ENCODE measurements around the gene CDC42EP3.

CDC42EP3 gene

DNA sequence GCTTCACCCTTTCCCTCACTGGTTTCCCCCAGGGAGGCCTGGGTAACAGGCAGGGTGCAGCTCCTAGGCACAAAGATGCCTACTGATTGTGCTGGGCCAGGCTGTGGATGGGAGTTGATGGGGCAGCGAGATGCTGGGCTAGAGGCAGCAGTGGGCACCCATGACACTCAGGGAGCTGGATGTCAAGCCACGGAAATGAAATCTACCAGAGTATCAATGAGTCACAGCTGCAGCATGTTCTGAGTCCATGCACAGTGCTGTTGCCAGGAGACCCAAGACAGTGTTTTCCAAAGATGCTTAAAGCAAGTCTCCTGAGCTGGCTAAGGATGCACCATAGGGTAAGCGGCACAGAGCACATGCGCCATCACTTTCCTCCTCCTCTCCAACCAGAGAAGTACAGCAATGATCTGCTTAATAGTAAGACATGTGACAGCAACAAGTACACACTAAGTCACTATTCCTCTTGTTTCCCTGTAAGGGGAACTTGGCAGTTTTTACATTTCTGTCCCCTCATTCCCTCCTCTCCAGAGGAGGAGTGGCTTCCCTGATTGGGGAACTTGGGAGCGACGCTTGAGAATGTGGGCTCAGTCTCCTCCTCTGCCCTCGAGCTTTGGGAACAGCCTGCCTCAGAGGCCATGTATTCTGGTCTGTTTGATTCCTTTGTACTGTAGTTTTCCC, 57.2 kb downstream of the CDC42EP3 start:
- no peak for DNase-seq

DNA sequence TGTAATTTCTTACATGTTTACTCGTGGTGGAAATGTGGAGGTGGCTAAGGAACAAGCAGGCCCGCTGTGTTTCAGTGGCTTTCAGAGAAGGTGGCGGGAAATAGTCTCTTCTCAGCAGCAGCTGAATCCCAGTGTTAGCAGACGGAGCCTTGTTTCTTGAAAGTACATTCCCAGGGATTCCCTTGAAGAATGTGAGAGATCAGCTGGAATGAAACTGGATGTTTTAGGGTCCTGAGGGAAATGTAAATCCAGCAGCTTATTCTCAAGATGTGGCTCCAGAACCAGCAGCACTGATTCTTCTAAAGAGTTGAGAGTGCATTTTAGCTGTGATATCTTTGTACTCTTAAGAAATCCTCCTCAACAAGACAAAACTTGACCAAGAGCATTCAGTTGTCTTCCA, 59.1 kb downstream of the CDC42EP3 start:
- no peak for DNase-seq

DNA sequence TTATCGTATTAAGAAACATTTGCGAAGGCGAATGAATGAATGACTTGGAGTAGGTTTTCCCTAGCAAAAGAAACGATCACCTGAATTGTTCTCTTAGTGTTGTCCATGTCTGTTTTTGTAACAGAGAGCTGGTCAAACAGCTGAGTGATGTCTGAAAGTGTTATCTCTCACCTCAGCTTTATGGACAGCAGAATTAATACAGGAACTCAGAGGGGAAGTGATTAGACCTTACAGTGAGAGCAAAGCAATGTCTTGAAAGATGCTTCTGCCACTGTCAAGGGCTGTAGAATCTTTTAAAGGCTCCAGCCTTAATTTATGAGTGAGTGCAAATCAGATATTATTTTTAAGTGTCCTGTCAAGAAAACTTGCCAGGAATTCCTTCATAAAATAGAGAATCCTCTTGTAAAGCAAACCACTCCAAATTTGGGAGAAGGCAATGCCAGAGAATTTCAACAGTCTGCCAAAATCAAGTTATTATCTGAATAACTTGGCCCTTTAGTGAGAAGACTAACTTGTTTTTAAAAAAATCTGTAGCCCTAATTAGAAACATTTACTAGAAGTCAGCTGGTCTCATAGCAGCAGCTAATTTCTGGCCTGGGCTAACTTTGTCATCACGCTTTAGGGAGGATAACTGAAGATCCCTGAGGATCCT, 60.7 kb downstream of the CDC42EP3 start:
- DNase-seq: no peak

DNA sequence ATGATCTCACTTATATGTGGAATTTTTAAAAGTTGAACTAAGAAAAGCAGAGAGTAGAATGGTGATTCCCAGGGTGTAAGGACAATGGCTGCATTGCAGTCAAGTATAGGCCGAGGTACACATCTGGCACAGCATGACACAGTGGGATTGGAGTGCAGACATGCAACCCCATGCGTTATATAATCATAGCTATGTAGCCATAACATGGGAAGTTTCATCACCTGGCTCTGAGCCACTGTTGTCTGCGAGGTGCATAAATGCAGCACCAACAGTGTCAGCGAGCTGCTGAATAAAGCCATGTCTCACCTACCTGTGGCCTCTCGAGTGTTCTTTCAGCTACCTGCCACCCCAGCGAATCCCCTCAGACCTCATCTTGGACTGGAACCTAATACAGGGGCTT, 61.7 kb downstream of the CDC42EP3 start:
- DNase-seq: no peak

DNA sequence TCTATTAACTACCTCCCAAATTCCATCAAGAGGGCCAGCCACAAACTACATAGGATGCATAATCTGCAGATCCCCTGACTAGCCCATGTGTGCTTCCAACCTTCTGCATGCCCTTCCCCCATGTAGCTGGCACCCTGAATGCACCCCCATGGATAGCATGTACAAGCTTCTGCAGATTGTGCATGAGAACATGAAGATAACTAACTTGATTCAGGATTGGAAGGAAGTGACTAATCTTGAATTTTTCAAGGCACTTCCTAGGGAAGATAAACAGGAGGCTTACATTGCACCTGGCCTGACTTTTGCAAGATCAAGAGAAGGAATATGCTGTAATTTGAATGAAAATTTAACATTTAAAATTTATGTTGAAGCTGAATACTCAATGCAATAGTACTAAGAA, 66.7 kb downstream of the CDC42EP3 start:
- no peak for DNase-seq

DNA sequence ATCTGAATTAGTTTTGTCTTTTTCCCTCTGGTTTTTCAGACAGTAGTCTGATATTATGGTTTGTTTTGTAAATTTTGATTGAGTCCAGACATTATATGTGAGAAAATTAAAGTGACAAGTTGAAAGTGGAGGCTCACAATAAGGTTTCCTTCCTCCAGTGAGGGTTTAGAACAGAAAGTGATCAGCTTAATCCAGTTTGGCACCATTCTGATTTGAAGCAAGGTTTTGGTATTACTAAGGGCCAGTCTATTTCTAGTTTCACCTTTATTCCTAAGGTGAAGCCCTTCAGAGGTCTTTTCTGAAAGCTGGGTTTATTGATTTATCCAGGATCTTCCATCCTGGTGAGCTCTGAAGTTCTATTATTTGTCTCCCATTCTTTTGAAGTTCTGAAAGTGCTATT, 68.7 kb downstream of the CDC42EP3 start:
- no peak for DNase-seq

DNA sequence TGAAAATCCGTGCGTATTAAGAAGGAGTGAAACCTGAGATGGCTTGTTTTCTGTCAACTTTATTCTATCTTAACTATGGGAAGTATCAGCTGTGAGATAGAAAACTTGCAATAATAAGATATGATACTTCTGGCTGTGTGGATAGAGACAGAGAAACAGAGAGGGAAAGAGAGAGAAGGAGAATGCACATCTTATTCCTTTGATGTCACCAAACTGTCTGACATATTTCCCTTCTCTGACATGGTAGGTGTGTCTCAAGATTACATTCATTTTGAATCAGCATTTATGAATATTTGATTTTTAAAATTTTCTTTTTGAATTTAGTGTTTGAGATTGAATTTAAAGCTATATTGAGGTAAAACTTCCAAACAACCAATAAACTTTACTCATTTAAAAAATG, 69.4 kb downstream of the CDC42EP3 start:
- no peak for DNase-seq

DNA sequence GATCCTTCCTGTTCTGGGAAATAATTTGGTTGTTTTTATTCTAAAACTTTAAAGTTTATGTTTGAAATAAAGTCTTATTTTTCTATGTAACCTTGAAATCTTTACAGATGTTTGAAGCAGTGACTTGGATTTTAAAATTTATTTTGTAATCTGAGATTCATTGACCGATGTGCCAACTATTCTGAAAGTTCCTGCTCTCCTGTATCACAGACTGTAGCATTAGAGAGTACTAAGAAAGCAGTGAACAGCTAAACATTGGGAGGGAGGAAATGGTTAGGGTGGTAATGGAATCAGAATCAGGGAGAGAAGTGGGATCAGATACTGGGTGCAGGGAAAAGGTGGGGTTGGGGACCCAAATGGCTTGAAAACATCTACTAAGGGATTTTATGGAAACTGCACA, 69.9 kb downstream of the CDC42EP3 start:
- DNase-seq: no peak

DNA sequence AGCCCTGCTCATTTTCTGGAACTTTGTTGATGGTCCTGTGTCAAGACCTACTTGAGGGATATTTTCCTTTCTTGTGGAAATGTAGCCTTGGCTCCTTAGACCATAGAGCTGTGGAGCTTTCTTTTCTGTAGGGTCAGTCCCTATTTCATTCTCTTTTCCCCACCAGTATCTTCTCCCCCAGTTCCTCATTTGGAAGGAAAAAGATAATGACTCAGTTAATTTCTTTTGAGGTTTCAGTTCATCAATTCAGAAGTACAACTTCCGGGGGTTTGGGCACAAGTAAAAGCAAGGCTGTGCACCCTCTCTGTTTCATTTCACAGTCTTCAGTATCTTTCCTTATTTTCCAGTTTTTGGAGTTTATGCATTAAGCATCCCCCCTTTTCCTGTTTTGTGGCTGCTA, 70.7 kb downstream of the CDC42EP3 start:
- no peak for DNase-seq

DNA sequence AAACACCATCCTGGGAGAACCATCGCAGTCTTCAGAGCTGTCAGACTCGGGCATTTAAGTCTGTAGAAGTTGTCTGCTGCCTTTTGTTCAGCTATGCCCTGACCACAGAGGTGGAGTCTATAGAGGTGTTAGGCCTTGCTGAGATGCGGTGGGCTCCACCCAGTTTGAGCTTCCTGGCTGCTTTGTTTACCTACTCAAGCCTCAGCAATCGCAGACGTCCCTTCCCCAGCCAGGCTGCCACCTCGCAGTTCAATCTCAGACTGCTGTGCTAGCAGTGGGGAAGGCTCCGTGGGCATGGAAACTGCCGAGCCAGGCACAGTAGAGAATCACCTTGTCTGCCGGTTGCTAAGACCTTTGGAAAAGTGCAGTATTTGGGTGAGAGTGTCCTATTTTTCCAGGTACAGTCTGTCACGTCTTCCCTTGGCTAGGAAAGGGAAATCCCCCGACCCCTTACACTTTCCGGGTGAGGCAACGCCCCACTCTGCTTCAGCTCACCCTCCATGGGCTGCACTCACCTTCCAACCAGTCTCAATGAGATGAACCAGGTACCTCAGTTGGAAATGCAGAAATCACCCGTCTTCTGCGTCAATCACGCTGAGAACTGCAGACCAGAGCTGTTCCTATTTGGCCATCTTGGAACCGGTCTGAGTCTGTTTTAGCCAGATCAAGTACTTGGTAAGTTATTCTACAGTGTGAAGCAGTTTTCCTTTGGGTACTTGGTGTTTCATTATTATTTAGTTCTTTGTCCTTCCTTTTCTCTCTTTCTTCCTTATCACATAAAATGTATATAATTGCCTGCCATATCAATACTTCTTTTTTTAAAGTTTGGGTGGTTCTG, 71.5 kb downstream of the CDC42EP3 start:
- peak; percentile 53 for DNase-seq

DNA sequence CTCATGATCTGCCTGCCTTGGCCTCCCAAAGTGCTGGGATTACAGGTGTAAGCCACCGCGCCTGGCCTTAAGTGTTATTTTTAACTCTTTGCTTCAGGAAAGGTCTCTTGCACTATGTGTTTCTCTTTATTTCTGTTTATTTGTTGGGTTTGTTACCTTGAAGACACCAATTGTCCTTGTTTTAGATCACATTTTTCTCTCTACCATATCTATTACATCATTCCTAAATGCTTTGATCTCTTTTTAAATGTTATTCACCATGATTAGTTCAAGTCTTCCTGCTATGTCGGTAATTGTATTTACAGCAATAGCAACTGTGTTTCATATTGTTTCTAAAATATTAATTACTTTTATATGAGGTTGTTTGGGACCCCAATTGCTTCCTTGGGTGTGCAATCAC, 77.7 kb downstream of the CDC42EP3 start:
- no peak for DNase-seq

DNA sequence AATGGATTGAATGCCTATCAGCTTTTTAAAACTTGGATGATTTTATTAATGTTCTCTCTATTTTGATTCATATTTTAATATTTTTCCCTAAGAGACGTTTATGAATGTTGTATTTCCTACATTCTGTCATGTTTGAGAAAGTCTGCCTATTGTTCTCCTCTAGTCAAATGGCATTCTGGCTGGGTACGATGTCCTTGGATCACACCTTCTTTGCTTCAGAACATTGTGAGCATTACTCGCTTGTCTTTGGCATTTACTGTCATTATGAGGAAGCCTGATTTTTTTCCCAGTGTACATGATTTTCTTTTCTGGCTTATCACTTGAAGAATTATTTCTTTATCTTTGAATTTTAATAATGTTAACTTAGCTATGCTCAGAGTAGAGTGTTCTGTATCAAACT, 78.4 kb downstream of the CDC42EP3 start:
- no peak for DNase-seq

Data from activated CD4-positive, alpha-beta T cell treated with anti-CD3 and anti-CD28 coated beads for 1 hour (primary cell).